K562 (cell line): ENCODE results near the gene EEFSEC. TPM values are rescaled to one million over a fixed set of nuclear protein-coding genes. Genes with fewer than 3 reads are reported as not detected.

ENCODE experiments used
- ATAC-seq: fragments of 200-7000 bp; cut with Tn5 transposase; 3 replicates; pipeline ENCODE4 v1.9.1; 2020; ENCODE audit warnings: moderate library complexity
- BruUV-seq: library from RNA; stranded (reverse); fragments of 400-500 nt; replicated peaks from 2 replicates; lab custom pipeline; 2021; lab: Mats Ljungman, UMichigan
- CTCF ChIA-PET: fragments of 300-600 bp; formaldehyde crosslinking; extraction: SDS; loops from one replicate; lab custom pipeline; 2021; ENCODE audit warnings: low intra/inter-chr PET ratio; lab: Yijun Ruan, JAX
- POLR2A ChIA-PET: fragments of 300-600, 350-650 bp; sonication (Branson Sonifier 250); formaldehyde crosslinking; extraction: SDS; loops from one replicate; lab custom pipeline; 2021; ENCODE audit warnings: antibody characterized with exemption, inconsistent platforms; lab: Yijun Ruan, JAX
- DNase-seq, 4 experiments: peaks; one replicate each; pipeline versions ENCODE4 v3.0.0 to v3.0.0-alpha.2; 2011 to 2018; ENCODE audit warnings: low spot score in 3 of 4, mixed read lengths in 3 of 4; ENCODE audit errors: extremely low read depth in 1 of 4
- FAIRE-seq: peaks from 2 replicates; lab custom pipeline; 2011; peaks lifted over from hg19 to GRCh38; lab: Jason Lieb, UNC
- H2AFZ ChIP-seq: 2 replicates; pipeline ENCODE4 v1.6.0; 2011; ENCODE audit warnings: low read depth, low read length, control low read depth, inconsistent platforms
- H3K27ac ChIP-seq: fragments of 200-600 bp; 3 replicates; pipeline ENCODE4 v1.8.0; 2011; ENCODE audit warnings: low read depth, mild to moderate bottlenecking, control low read depth, inconsistent platforms, low read length, moderate library complexity, mixed read lengths; ENCODE audit errors: extremely low read depth
- H3K27me3 ChIP-seq, 2 experiments: fragments of 300-600 bp in 1 of 2; 2 replicates in 1 of 2; 3 replicates in 1 of 2; pipeline versions ENCODE4 v1.6.0 to v1.8.0; 2011; ENCODE audit warnings: inconsistent platforms in 2 of 2, low read length in 2 of 2, mild to moderate bottlenecking in 1 of 2, mixed read lengths in 1 of 2, moderate library complexity in 1 of 2; ENCODE audit not compliant: control insufficient read depth in 2 of 2, insufficient read depth in 2 of 2
- H3K36me3 ChIP-seq: fragments of 300-600 bp; 3 replicates; pipeline ENCODE4 v1.8.0; 2011; ENCODE audit warnings: mild to moderate bottlenecking, low read length, inconsistent platforms; ENCODE audit not compliant: control insufficient read depth, insufficient read depth
- H3K4me1 ChIP-seq, 2 experiments: fragments of 200-600 bp in 1 of 2; replicated peaks in 1 of 2; 2 replicates in 1 of 2; 3 replicates in 1 of 2; pipeline versions ENCODE4 v1.5.1 to v1.8.0; 2011; ENCODE audit warnings: inconsistent platforms in 2 of 2, low read length in 2 of 2, mild to moderate bottlenecking in 1 of 2, mixed read lengths in 1 of 2, moderate library complexity in 1 of 2; ENCODE audit not compliant: control insufficient read depth in 2 of 2, insufficient read depth in 2 of 2
- H3K4me2 ChIP-seq: 2 replicates; pipeline ENCODE4 v1.6.1; 2011; ENCODE audit warnings: low read length, control low read depth, inconsistent platforms, mixed read lengths; ENCODE audit not compliant: insufficient read depth
- H3K4me3 ChIP-seq: fragments of 200-600 bp; sonication (generic), shearing (Covaris generic); 2 replicates; pipeline ENCODE4 v1.5.1; 2016; ENCODE audit warnings: control low read depth, inconsistent platforms
- H3K79me2 ChIP-seq: fragments of 200-600 bp; 3 replicates; pipeline ENCODE4 v1.8.0; 2011; ENCODE audit warnings: low read length, inconsistent platforms; ENCODE audit not compliant: control insufficient read depth, insufficient read depth
- H3K9ac ChIP-seq, 2 experiments: 2 replicates each; pipeline versions ENCODE4 v1.6.0 to v1.6.1; 2011; ENCODE audit warnings: low read depth in 2 of 2, low read length in 2 of 2, control low read depth in 1 of 2, inconsistent platforms in 1 of 2, mild to moderate bottlenecking in 1 of 2, mixed read lengths in 1 of 2; ENCODE audit not compliant: insufficient read depth in 1 of 2
- H3K9me1 ChIP-seq: one replicate; pipeline ENCODE4 v1.6.0; 2011; ENCODE audit warnings: inconsistent platforms, mild to moderate bottlenecking, low read length, moderate library complexity; ENCODE audit not compliant: control insufficient read depth, insufficient read depth
- H3K9me3 ChIP-seq: replicated peaks from 2 replicates; pipeline ENCODE4 v1.5.1; 2011; ENCODE audit warnings: low read depth, low read length, inconsistent platforms; ENCODE audit not compliant: control insufficient read depth, insufficient read depth
- H4K20me1 ChIP-seq: replicated peaks from 2 replicates; pipeline ENCODE4 v1.6.1; 2011; ENCODE audit warnings: low read length, inconsistent platforms, mixed read lengths; ENCODE audit not compliant: control insufficient read depth, insufficient read depth
- CEBPB ChIP-seq: fragments of 450-650 bp; IDR thresholded peaks from 2 replicates; pipeline ENCODE4 v1.6.1; 2016; ENCODE audit warnings: missing genetic modification characterization, missing compliant biosample characterization
- GABPB2 ChIP-seq: fragments of 250-450 bp; sonication (Bioruptor Pico); conservative IDR thresholded peaks from 2 replicates; pipeline ENCODE4 v1.5.1; 2021; ENCODE audit warnings: mild to moderate bottlenecking
- ILK ChIP-seq: fragments of 450-650 bp; IDR thresholded peaks from 2 replicates; pipeline ENCODE4 v1.6.1; 2016; ENCODE audit warnings: missing genetic modification characterization, low read depth, mild to moderate bottlenecking, missing compliant biosample characterization, moderate library complexity, borderline replicate concordance
- L3MBTL2 ChIP-seq: fragments of 450-650 bp; IDR thresholded peaks from 2 replicates; pipeline ENCODE4 v1.6.1; 2016; ENCODE audit warnings: mild to moderate bottlenecking, moderate library complexity
- POLR2AphosphoS2 ChIP-seq: IDR thresholded peaks from 2 replicates; pipeline ENCODE4 v1.6.1; 2012; ENCODE audit warnings: low read length, improper control_type of control experiment
- POLR2H ChIP-seq: IDR thresholded peaks from 2 replicates; pipeline ENCODE4 v1.6.1; 2016; ENCODE audit warnings: missing genetic modification characterization, low read depth, mild to moderate bottlenecking, control low read depth, missing compliant biosample characterization, moderate library complexity
- RFX5 ChIP-seq: IDR thresholded peaks from 2 replicates; pipeline ENCODE4 v1.6.1; 2011; ENCODE audit warnings: low read depth, mild to moderate bottlenecking, improper control_type of control experiment, low read length
- TSC22D4 ChIP-seq: fragments of 450-650 bp; IDR thresholded peaks from 2 replicates; pipeline ENCODE4 v1.6.1; 2016; ENCODE audit warnings: missing genetic modification characterization, missing biosample characterization, control low read depth
- ZNF717 ChIP-seq: fragments of 250-450 bp; sonication (Bioruptor Pico); IDR thresholded peaks from 2 replicates; pipeline ENCODE4 v1.5.0; 2021
- WGBS: fragments of 100-300 bp; shearing (Covaris generic); methylation state at CpG from one replicate; pipeline ENCODE4 v1.1.6; 2016; ENCODE audit warnings: low coverage, mixed read lengths; ENCODE audit not compliant: insufficient coverage; ENCODE audit errors: missing lambda C conversion rate; 5-methylcytosine and 5-hydroxymethylcytosine counted together
- in situ Hi-C: fragments of 300-500 bp; cut with MboI; formaldehyde crosslinking; loops from 4 replicates; pipeline ENCODE4 v1.15.0; 2018; ENCODE audit warnings: inconsistent platforms, mixed read lengths
- intact Hi-C: fragments of 100-400 bp; cut with micrococcal nuclease; formaldehyde crosslinking; loops from 2 replicates; pipeline ENCODE4 v1.14.2; 2022
- polyA plus RNA-seq, 8 experiments: library from polyadenylated mRNA; depleted of rRNA in 4 of 8; stranded (reverse) in 5 of 8; unstranded in 3 of 8; fragments of >200 nt; fragmentation: Nextera tagmentation in 2 of 8; fragmentation: Illumina TruSeq in 1 of 8; extraction: Ambion mirVana in 2 of 8; extraction: Trizol in 1 of 8; gene quantifications; 2 replicates each; pipeline versions ENCODE4 v1.2.1 to v1.2.3, GENCODE V29; 2011 to 2014; ENCODE audit warnings: inconsistent platforms in 1 of 8, missing spikeins in 1 of 8
- total RNA-seq, 7 experiments: library from RNA; depleted of rRNA in 6 of 7; stranded (reverse); fragments of >200 nt in 6 of 7; fragmentation: Illumina TruSeq in 2 of 7; extraction: Trizol in 2 of 7; gene quantifications; 2 replicates each; pipeline versions ENCODE4 v1.2.1 to v1.2.3, GENCODE V29; 2011 to 2021; ENCODE audit warnings: low replicate concordance in 1 of 7
- TF ChIP-seq, protein P1 (sequence below): fragments of 450-650 bp; formaldehyde crosslinking; IDR thresholded peaks from 2 replicates; pipeline ENCODE4 v1.4.0; 2020; ENCODE audit warnings: mild to moderate bottlenecking, moderate library complexity

The EEFSEC gene
- total and polyA plus RNA-seq, 9 of the 15 experiments (the other 6 are each of a cell fraction or from before 2014, with no cell fraction given), result 0.35 to 11.8 (median 7.7) TPM

DNA sequence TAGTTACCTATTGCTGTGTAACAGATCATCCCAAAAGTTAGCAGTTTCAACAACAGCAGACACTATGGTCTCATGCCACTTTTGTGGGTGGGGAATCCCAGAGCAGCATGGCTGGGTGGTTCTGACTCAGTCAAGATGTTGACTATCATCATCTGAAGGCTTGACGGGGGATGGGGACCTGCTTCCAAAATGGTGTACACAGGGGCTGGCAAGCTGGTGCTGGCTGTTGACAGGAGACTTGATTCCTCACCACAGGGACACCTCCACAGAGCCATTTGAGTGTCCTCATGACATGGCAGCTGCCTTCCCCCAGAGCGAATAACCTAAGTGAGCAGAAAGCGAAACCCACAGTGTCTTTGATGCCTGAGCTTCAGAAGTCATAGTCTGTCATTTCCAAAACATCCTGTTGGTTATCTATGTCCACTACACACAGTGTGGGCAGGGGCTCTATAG lies 294.3 kb downstream of the EEFSEC start:
- intact Hi-C loops (no loop called here), in situ Hi-C loops (no loop called here)
- no TSS peak for BruUV-seq
- Histone ChIP-seq H3K9me3 (no peaks in the 10 kb centered on the region), H4K20me1 (no peaks in the 10 kb centered on the region; the same call in 1 of the 2 replicates), H3K27ac (no peak overlapping the region), H3K27me3 (peaks cover 0 to 7% of the 10 kb centered on the region in 2 experiments; a peak in 3 of 5 replicates), H3K36me3 (no peaks in the 10 kb centered on the region), H2AFZ (no peak overlapping the region), H3K79me2 (no peaks in the 10 kb centered on the region), H3K4me1 (peaks cover 2 to 11% of the 10 kb centered on the region in 2 experiments; a peak in 2 of 5 replicates), H3K9ac (0 out of 4 replicates have a peak overlapping the region, but pooled peaks of 1 of the 2 experiments have one; percentile 35), H3K9me1 (no peaks in the 10 kb centered on the region), H3K4me2 (no peak overlapping the region), H3K4me3 (no peak overlapping the region)
- ChIA-PET CTCF (no interaction called here), POLR2A (interaction anchor here (0.6 to 1.6 kb wide), 2 partner anchors 44 to 52 kb away, joined by 3 to 4 read pairs; no protein-coding TSS in a partner anchor)
- DNase-seq (no peak), ATAC-seq (no peak), FAIRE-seq (no peak)
- no peak for TF ChIP-seq POLR2AphosphoS2
- no peak for TF ChIP-seq RFX5
- TF ChIP-seq L3MBTL2, result no peak
- no peak for TF ChIP-seq CEBPB (tag)
- no peak for TF ChIP-seq ILK (tag)
- no peak for TF ChIP-seq ZNF717 (CRISPR knock-in tag)
- no peak for TF ChIP-seq TSC22D4
- TF ChIP-seq, protein P1, sequence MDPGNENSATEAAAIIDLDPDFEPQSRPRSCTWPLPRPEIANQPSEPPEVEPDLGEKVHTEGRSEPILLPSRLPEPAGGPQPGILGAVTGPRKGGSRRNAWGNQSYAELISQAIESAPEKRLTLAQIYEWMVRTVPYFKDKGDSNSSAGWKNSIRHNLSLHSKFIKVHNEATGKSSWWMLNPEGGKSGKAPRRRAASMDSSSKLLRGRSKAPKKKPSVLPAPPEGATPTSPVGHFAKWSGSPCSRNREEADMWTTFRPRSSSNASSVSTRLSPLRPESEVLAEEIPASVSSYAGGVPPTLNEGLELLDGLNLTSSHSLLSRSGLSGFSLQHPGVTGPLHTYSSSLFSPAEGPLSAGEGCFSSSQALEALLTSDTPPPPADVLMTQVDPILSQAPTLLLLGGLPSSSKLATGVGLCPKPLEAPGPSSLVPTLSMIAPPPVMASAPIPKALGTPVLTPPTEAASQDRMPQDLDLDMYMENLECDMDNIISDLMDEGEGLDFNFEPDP, result no peak
- TF ChIP-seq GABPB2, result no peak
- no peak for TF ChIP-seq POLR2H (tag)
- 68% methylated on average over 3 of the region's 3 CpGs for WGBS
